ENCODE measurements around the gene FXYD1. TPM values are rescaled to one million over a fixed set of nuclear protein-coding genes. Genes with fewer than 3 reads are reported as not detected.

FXYD1 gene
- polyA plus RNA-seq, 1 of the 3 experiments (the other 2 are of a cell fraction), result 0.12 TPM

DNA sequence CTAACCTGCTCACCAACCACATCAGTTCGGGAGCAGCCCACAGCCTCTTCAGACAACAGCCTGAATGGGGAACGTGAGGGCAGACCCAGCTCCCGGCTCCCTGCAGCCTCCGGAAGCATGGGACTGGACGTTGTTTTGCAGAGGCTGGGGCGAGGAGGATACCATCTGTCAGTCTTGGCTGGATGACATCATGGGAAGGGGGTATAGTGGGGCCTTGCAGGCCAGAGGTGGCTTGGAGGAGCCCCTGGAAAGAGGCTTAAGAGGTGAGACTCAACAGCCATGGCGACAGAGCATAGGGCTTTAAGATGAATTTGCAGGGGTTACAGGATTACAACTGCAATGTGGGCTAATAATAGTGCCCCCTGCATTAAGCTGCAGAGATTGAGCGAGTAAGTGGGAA lies 21.5 kb upstream of the FXYD1 start:
- 65% methylated on average over 8 of the region's 8 CpGs for WGBS (ENCODE audit: low lambda C conversion rate)
- Histone ChIP-seq H3K79me2 (ENCODE audit: insufficient read depth) (no peaks in the 10 kb centered on the region), H3K9me2 (no peaks in the 10 kb centered on the region), H3K9ac (no peak overlapping the region), H3K27ac (ENCODE audit: low read depth in 2 of 2, low read length in 1 of 2) (no peak overlapping the region), H3K9me3 (no peaks in the 10 kb centered on the region), H3K4me3 (ENCODE audit: low read depth in 2 of 2, low read length in 1 of 2) (no peak overlapping the region), H2AFZ (ENCODE audit: low read depth) (no peak overlapping the region), H4K20me1 (ENCODE audit: insufficient read depth) (no peaks in the 10 kb centered on the region), H3F3A (replicated peaks; ENCODE audit: insufficient read depth) (no peaks in the 10 kb centered on the region), H3K4me1 (ENCODE audit: control insufficient read depth in 1 of 2, insufficient read depth in 2 of 2, low read depth in 1 of 2, low read length in 1 of 2) (peaks cover 0 to 8% of the 10 kb centered on the region in 2 experiments; a peak in 1 of 4 replicates), H3K4me2 (no peak overlapping the region), H3K36me3 (replicated peaks in 1 of 2; ENCODE audit: control insufficient read depth in 1 of 2, insufficient read depth in 2 of 2, low read length in 1 of 2) (no peaks in the 10 kb centered on the region), H3K27me3 (ENCODE audit: insufficient read depth) (no peaks in the 10 kb centered on the region; the same call in 1 of the 2 replicates)
- TF ChIP-seq, protein P1, sequence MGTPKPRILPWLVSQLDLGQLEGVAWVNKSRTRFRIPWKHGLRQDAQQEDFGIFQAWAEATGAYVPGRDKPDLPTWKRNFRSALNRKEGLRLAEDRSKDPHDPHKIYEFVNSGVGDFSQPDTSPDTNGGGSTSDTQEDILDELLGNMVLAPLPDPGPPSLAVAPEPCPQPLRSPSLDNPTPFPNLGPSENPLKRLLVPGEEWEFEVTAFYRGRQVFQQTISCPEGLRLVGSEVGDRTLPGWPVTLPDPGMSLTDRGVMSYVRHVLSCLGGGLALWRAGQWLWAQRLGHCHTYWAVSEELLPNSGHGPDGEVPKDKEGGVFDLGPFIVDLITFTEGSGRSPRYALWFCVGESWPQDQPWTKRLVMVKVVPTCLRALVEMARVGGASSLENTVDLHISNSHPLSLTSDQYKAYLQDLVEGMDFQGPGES (IDR thresholded peaks at IDR 0.05; ENCODE audit: low read depth, low read length), result no peak
- TF ChIP-seq GABPA (IDR thresholded peaks at IDR 0.05; ENCODE audit: low read depth) (no peak), RXRA (IDR thresholded peaks at IDR 0.05; ENCODE audit: borderline replicate concordance, low read depth) (no peak), FOXJ3 (CRISPR knock-in tag; IDR thresholded peaks at IDR 0.05) (no peak), FOSL2 (IDR thresholded peaks at IDR 0.05; ENCODE audit: borderline replicate concordance, low read depth) (no peak), MEF2A (IDR thresholded peaks at IDR 0.05; ENCODE audit: borderline replicate concordance, low read depth) (no peak), TCF12 (IDR thresholded peaks at IDR 0.05) (no peak), CHD2 (IDR thresholded peaks at IDR 0.05; ENCODE audit: low read length, partially characterized antibody) (no peak), MXI1 (IDR thresholded peaks at IDR 0.05; ENCODE audit: low read depth, low read length) (no peak), ELF1 (IDR thresholded peaks at IDR 0.05) (no peak), GATA2 (CRISPR knock-in tag; IDR thresholded peaks at IDR 0.05) (no peak), RCOR1 (IDR thresholded peaks at IDR 0.05; ENCODE audit: low read length) (no peak), RAD21 (IDR thresholded peaks at IDR 0.05; ENCODE audit: low read length) (no peak), TAF1 (IDR thresholded peaks at IDR 0.05; ENCODE audit: borderline replicate concordance, low read depth, low read length) (no peak), RFX5 (IDR thresholded peaks at IDR 0.05; ENCODE audit: low read length) (no peak), EZH2phosphoT487 (IDR thresholded peaks at IDR 0.05; ENCODE audit: borderline replicate concordance, low read depth) (no peak)
- ChIA-PET CTCF (interaction anchor here (1.2 to 3.9 kb wide), 5 partner anchors 19 to 50 kb away, joined by 4 to 66 read pairs (median 13); partner anchors contain the start of genes FXYD1 and LGI4), POLR2A (no interaction called here)
- DNase-seq, result no peak

DNA sequence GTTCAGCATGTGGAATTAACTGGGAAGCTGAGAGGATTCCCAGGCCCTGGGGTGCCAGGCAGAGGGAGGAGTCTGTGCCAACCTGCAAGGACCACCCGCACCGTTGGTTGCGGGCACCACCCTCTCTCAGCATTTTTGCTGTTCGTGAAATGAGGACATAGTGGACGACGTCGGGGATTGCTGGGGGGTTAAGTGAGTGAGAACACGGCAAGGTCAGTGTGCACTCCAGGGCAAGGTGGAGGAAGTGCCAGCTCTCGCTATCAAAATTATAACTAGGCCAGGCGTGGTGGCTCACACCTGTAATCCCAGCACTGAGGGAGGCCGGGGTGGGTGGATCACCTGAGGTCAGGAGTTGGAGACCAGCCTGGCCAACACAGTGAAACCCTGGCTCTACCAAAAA lies 20.8 kb upstream of the FXYD1 start:
- H3F3A ChIP-seq (replicated peaks; ENCODE audit: insufficient read depth), result no peaks in the 10 kb centered on the region
- no peaks in the 10 kb centered on the region for H4K20me1 ChIP-seq (ENCODE audit: insufficient read depth)
- peaks cover 0 to 8% of the 10 kb centered on the region in 2 experiments; a peak in 1 of 4 replicates for H3K4me1 ChIP-seq (ENCODE audit: control insufficient read depth in 1 of 2, insufficient read depth in 2 of 2, low read depth in 1 of 2, low read length in 1 of 2)
- H3K36me3 ChIP-seq (replicated peaks in 1 of 2; ENCODE audit: control insufficient read depth in 1 of 2, insufficient read depth in 2 of 2, low read length in 1 of 2), result no peaks in the 10 kb centered on the region
- H3K27ac ChIP-seq (ENCODE audit: low read depth in 2 of 2, low read length in 1 of 2), result no peak overlapping the region
- WGBS (ENCODE audit: low lambda C conversion rate), result 82% methylated on average over 11 of the region's 11 CpGs
- H3K27me3 ChIP-seq (ENCODE audit: insufficient read depth), result no peaks in the 10 kb centered on the region; the same call in 1 of the 2 replicates
- no peaks in the 10 kb centered on the region for H3K9me3 ChIP-seq
- H3K4me3 ChIP-seq (ENCODE audit: low read depth in 2 of 2, low read length in 1 of 2), result no peak overlapping the region
- DNase-seq, result no peak
- ChIA-PET POLR2A (no interaction called here), CTCF (interaction anchor here (2.0 to 3.9 kb wide), 2 partner anchors 18 to 51 kb away, joined by 13 to 66 read pairs; partner anchors contain the start of genes FXYD1 and LGI4)
- TF ChIP-seq RXRA (IDR thresholded peaks at IDR 0.05; ENCODE audit: borderline replicate concordance, low read depth), result no peak
- no peak for TF ChIP-seq FOXJ3 (CRISPR knock-in tag; IDR thresholded peaks at IDR 0.05)
- no peak for TF ChIP-seq MEF2A (IDR thresholded peaks at IDR 0.05; ENCODE audit: borderline replicate concordance, low read depth)
- TF ChIP-seq, protein P2, sequence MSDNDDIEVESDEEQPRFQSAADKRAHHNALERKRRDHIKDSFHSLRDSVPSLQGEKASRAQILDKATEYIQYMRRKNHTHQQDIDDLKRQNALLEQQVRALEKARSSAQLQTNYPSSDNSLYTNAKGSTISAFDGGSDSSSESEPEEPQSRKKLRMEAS (IDR thresholded peaks at IDR 0.05; ENCODE audit: low read depth), result no peak
- no peak for TF ChIP-seq RAD21 (IDR thresholded peaks at IDR 0.05; ENCODE audit: low read length)
- TF ChIP-seq EP300 (IDR thresholded peaks at IDR 0.05; ENCODE audit: borderline replicate concordance in 1 of 2, low read depth in 1 of 2, low read length in 1 of 2), result no peak
- TF ChIP-seq, protein P1 (IDR thresholded peaks at IDR 0.05; ENCODE audit: low read depth, low read length), result no peak
- TF ChIP-seq POLR2AphosphoS5 (IDR thresholded peaks at IDR 0.05; ENCODE audit: low read depth, low read length), result no peak
- no peak for TF ChIP-seq MXI1 (IDR thresholded peaks at IDR 0.05; ENCODE audit: low read depth, low read length)
- TF ChIP-seq JUND (IDR thresholded peaks at IDR 0.05), result no peak
- TF ChIP-seq RCOR1 (IDR thresholded peaks at IDR 0.05; ENCODE audit: low read length), result no peak
- no peak for TF ChIP-seq CTCF (IDR thresholded peaks at IDR 0.05)
- no peak overlapping the region for H3K4me2 ChIP-seq
- no peaks in the 10 kb centered on the region for H3K9me2 ChIP-seq
- H2AFZ ChIP-seq (ENCODE audit: low read depth), result no peak overlapping the region
- H3K79me2 ChIP-seq (ENCODE audit: insufficient read depth), result no peaks in the 10 kb centered on the region
- no peak overlapping the region for H3K9ac ChIP-seq

All from SK-N-SH (cell line).